ENCODE data around the gene ZC3H7A. TPM values are rescaled to one million over a fixed set of nuclear protein-coding genes. Genes with fewer than 3 reads are reported as not detected.

ZC3H7A gene
- total RNA-seq, 1 donor from 2014 or later, result 79.6 TPM

DNA sequence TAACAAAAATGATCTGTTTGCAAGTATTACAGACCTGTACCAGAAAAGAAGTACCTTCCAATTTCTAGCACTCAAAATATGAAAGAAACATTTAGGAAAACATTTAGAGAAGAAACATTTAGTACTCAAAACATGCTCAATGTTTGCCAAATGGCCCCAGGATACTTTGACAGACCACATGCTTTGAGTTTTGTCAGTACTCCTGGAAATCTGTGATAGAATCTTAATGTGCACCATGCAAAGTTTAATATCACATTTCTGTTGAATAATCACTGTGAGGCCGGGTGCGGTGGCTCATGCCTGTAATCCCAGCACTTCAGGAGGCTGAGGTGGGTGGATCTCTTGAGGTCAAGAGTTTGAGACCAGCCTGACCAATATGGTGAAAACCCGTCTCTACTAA, 8.5 kb upstream of the ZC3H7A start:
- Mint-ChIP-seq H3K4me1 (ENCODE audit: unreplicated experiment) (peaks cover 39% of the 10 kb centered on the region), H3K4me3 (ENCODE audit: unreplicated experiment) (no peak overlapping the region), H3K27me3 (ENCODE audit: unreplicated experiment) (no peaks in the 10 kb centered on the region), H3K27ac (ENCODE audit: unreplicated experiment) (peak overlapping the region; percentile 81), H3K9me3 (ENCODE audit: unreplicated experiment) (no peaks in the 10 kb centered on the region), H3K36me3 (ENCODE audit: unreplicated experiment) (no peaks in the 10 kb centered on the region)
- DNase-seq (ENCODE audit: extremely low spot score, unreplicated experiment), result no peak
- TF ChIP-seq, protein P1, sequence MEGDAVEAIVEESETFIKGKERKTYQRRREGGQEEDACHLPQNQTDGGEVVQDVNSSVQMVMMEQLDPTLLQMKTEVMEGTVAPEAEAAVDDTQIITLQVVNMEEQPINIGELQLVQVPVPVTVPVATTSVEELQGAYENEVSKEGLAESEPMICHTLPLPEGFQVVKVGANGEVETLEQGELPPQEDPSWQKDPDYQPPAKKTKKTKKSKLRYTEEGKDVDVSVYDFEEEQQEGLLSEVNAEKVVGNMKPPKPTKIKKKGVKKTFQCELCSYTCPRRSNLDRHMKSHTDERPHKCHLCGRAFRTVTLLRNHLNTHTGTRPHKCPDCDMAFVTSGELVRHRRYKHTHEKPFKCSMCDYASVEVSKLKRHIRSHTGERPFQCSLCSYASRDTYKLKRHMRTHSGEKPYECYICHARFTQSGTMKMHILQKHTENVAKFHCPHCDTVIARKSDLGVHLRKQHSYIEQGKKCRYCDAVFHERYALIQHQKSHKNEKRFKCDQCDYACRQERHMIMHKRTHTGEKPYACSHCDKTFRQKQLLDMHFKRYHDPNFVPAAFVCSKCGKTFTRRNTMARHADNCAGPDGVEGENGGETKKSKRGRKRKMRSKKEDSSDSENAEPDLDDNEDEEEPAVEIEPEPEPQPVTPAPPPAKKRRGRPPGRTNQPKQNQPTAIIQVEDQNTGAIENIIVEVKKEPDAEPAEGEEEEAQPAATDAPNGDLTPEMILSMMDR (IDR thresholded peaks at IDR 0.05), result no peak

DNA sequence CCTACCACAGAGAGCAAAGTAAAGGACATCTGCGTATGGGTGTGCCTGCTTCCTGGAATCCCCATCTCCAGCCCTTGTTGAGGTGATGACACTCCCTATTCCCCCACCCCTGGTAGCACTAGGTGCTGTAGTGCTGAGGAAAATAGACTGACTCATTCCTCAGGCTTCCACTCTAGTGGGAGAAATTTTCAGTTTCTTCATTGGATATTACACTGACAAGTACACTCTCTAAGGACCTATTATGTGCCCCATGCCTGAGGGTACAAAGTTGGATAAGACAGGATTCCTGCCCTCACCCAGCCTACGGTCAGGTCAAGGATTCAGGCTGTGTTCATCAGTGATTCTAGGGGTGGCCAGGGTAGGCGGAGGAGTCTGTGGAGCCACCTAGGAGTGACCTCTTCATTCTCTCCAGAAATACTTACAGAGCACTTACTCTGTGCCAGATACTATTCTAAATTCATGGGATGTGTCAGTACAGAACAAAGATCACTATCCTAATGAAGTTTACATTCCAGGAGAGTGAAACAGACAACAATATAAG, 4.5 kb upstream of the ZC3H7A start:
- no peak overlapping the region for H3K27ac Mint-ChIP-seq (ENCODE audit: unreplicated experiment)
- no peak overlapping the region for H3K4me3 Mint-ChIP-seq (ENCODE audit: unreplicated experiment)
- DNase-seq (ENCODE audit: extremely low spot score, unreplicated experiment), result no peak

DNA sequence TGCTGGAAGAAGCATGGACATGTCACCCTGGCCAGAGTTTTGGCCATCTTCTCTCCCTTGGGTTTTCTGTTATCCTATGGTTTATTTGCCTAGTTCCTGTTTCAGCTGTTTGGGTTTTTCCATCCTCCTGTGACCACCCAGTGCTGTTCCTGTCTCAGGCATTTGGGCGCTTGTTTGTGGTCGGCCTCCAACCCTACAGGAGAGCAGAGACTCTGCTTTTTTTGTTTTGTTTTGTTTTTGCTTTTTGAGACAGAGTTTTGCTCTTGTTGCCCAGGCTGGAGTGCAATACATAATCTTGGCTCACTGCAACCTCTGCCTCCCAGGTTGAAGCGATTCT, 3.3 kb upstream of the ZC3H7A start:
- H3K9me3 Mint-ChIP-seq (ENCODE audit: unreplicated experiment), result no peaks in the 10 kb centered on the region
- peaks cover 56% of the 10 kb centered on the region for H3K4me1 Mint-ChIP-seq (ENCODE audit: unreplicated experiment)
- no peaks in the 10 kb centered on the region for H3K27me3 Mint-ChIP-seq (ENCODE audit: unreplicated experiment)
- no peak for DNase-seq (ENCODE audit: extremely low spot score, unreplicated experiment)
- H3K27ac Mint-ChIP-seq (ENCODE audit: unreplicated experiment), result no peak overlapping the region
- peaks cover 9% of the 10 kb centered on the region for H3K36me3 Mint-ChIP-seq (ENCODE audit: unreplicated experiment)
- H3K4me3 Mint-ChIP-seq (ENCODE audit: unreplicated experiment), result no peak overlapping the region
- TF ChIP-seq, protein P1 (IDR thresholded peaks at IDR 0.05), result no peak

More for the DNA sequence above, 4.5 kb upstream of the ZC3H7A start:
- peaks cover 3% of the 10 kb centered on the region for H3K36me3 Mint-ChIP-seq (ENCODE audit: unreplicated experiment)
- H3K9me3 Mint-ChIP-seq (ENCODE audit: unreplicated experiment), result no peaks in the 10 kb centered on the region
- H3K4me1 Mint-ChIP-seq (ENCODE audit: unreplicated experiment), result peaks cover 55% of the 10 kb centered on the region
- TF ChIP-seq, protein P1 (IDR thresholded peaks at IDR 0.05), result no peak
- no peaks in the 10 kb centered on the region for H3K27me3 Mint-ChIP-seq (ENCODE audit: unreplicated experiment)

DNA sequence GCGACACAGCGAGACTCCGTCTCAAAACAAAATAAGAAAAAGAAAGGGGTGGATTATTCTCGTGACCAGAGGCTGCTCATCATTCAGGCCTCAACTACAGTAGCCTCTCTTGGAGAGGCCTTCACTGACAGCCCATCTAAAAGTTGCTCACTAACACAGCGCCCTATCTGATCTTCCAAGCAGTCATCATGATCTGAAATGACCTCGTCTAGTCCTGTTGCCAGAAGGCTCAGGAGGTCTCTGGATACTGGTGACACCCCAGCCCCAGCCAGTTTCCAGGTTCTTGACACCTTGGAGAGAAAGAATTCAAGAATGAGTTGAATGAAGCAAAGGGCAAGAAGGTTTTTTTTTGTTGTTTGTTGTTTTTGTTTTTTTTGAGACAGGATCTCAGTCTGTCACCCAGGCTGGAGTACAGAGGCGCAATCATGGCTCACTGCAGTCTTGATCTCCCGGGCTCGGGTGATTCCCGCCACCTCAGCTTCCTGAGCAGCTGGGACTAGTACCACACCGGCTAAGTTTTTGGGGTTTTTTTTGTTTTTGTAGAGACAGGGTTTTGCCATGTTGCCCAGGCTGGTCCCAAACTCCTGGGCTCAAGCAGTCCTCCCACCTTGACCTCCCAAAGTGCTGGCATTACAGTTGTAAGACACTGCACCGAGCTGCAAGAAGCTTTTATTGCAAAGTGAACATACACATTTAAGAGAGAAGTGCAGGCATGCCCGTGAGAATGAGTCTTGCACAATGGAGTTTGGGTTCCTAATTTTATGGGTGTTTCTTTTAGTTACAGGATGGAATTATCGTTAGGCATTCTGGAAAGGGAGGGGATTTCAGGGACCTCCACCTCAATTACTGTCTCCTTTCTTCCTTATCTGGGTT, 2.7 kb upstream of the ZC3H7A start:
- no peaks in the 10 kb centered on the region for H3K9me3 Mint-ChIP-seq (ENCODE audit: unreplicated experiment)
- peak overlapping the region; percentile 78 for H3K4me3 Mint-ChIP-seq (ENCODE audit: unreplicated experiment)
- H3K4me1 Mint-ChIP-seq (ENCODE audit: unreplicated experiment), result peaks cover 56% of the 10 kb centered on the region
- H3K27me3 Mint-ChIP-seq (ENCODE audit: unreplicated experiment), result no peaks in the 10 kb centered on the region
- TF ChIP-seq, protein P1 (IDR thresholded peaks at IDR 0.05), result no peak
- no peak for DNase-seq (ENCODE audit: extremely low spot score, unreplicated experiment)
- H3K27ac Mint-ChIP-seq (ENCODE audit: unreplicated experiment), result peak overlapping the region; percentile 41
- H3K36me3 Mint-ChIP-seq (ENCODE audit: unreplicated experiment), result peaks cover 9% of the 10 kb centered on the region

DNA sequence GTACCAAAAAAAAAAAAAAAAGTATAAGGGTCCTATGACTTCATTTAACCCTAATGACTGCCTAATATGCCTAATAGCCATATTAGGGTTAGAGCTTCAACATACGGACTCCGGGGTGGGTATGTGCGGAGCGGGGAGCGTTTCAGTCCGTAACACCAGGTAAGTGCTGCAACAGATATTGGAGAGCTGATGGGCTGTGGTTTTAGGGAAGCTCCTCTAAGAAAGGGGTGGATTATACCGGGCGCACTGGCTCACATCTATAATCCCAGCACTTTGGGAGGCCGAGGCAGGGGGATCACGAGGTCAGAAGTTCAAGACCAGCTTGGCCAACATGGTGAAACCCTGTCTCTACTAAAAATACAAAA, 1.9 kb upstream of the ZC3H7A start:
- no peaks in the 10 kb centered on the region for H3K27me3 Mint-ChIP-seq (ENCODE audit: unreplicated experiment)
- H3K36me3 Mint-ChIP-seq (ENCODE audit: unreplicated experiment), result peaks cover 9% of the 10 kb centered on the region
- peaks cover 61% of the 10 kb centered on the region for H3K4me1 Mint-ChIP-seq (ENCODE audit: unreplicated experiment)
- DNase-seq (ENCODE audit: extremely low spot score, unreplicated experiment), result no peak
- peak overlapping the region; percentile 87 for H3K27ac Mint-ChIP-seq (ENCODE audit: unreplicated experiment)
- TF ChIP-seq, protein P1 (IDR thresholded peaks at IDR 0.05), result no peak
- no peaks in the 10 kb centered on the region for H3K9me3 Mint-ChIP-seq (ENCODE audit: unreplicated experiment)
- H3K4me3 Mint-ChIP-seq (ENCODE audit: unreplicated experiment), result peak overlapping the region; percentile 78

Measured in osteocyte (in vitro differentiated cells).